GM21528 (cell line): ENCODE results near the gene CIRBP.

Source experiments
- ATAC-seq: cut with Tn5 transposase; IDR thresholded peaks from one replicate; pipeline ENCODE4 v1.9.1; 2021; ENCODE audit warnings: mild to moderate bottlenecking, moderate library complexity; ENCODE audit not compliant: unreplicated experiment, low FRiP score

CIRBP gene

DNA sequence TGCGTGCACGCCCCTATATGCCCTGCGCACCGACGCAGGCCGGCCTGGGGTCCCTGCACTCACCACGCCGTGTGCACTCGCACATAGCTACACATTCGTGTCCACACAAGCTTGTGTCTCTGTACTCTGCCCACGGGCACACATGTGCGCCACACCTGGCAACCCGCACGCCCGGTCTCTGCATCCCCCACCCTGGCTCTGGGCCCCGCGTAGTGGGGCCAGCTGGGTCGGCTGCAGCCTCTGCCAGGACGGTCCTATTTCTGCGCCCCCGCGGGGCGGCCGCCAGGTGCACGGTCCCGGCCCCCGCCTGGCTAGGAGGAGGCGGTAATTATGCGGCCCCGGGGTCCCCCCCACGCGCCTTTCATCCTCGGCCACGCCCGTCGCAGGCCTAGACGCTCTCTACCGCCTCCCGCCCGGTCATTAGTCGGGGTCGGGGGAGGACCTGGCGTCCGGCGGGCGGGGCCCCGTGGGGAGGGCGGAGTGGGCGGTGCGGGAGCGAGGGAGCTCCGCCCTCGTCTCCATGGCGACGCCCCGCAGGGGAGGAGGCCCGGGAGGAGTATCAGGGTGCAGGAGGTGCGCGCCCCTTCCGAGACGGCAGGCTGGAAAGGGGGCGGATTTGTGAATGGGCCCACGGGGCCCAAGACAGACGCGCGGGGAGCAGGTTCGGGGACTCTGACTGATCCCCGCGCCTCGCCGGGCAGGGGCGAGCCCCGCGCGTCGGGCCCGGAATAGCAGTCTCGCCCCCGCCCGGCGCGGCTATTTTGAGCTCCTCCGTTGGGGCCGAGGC is 2.8 kb upstream of the CIRBP start:
- ATAC-seq: peak; percentile 34

DNA sequence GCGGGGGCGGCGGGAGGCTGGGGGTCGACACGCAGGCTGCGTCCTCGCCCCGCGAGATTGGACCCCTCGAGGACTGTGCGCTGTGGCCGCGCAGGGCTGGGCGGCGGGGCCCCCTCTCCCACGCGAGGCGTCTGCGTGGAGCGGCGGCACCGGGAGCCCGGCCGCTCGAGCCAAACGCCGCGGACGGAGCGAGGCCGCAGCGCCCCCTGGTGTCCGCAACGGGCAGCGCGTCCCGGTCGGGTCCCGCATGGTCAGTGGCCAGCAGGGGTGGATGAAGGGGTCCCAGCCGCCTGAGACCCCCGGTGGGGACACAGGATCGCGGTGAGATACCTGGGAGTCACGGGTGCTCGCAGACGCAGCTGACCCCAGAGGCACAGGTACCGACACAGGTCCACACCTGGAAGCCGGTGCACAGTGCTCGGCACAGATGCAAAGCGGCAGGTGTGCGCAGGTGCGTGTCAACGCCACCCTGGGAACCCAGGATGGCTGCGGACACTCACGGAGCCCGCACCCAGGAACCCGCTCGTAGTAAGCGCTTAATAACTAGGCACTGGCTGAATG is 2.1 kb upstream of the CIRBP start:
- peak; percentile 11 for ATAC-seq

- no peak for ATAC-seq
Observed at GRCh38 chr19:1267477-1268225, 1.5 kb upstream of the CIRBP start.

DNA sequence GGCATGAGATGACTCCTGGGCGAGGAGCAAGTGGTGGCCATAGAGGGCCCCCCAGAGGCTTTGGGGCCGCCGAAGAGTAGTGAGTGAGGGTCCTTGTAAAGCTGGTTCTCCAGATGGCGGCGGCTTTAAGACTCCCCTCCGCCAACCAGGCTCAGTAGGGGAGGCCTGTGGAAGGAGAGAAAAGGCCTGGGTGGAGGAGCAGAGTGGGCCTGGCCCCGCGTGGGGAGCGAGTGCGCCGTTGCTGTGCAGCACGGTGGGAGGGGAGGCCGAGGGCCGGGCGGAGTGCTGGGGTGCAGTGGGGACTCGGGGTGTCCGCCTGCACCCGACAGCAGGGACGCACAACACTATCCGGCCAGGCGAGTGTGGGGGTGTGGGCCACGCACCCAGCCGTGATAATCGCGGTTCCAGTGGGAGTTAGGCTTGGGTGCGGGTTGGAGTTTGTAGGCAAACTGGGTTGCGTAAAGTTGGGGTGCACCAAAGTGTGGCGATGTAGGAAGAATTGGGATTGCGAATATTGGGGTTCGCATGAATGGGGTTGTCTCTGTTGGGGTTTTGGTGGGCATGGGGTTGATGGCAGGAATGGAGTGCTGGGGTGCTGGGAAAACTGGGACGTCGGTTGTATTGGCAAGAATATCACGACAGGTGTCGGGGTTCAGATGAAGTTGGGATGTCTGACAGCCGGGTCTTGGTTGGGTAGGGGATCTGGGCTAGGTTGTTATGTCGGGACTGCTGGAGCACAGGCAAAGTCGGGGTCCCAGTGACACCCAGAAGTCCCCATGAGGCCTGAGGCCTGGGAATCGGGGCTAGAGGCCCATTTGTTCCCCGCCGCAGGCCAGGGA is 687 bp upstream of the CIRBP start:
- ATAC-seq: no peak

- peak; percentile 18 for ATAC-seq
Observed at GRCh38 chr19:1269478-1270212, 513 bp downstream of the CIRBP start.

- no peak for ATAC-seq
Observed at GRCh38 chr19:1270213-1270853, 1.2 kb downstream of the CIRBP start.

DNA sequence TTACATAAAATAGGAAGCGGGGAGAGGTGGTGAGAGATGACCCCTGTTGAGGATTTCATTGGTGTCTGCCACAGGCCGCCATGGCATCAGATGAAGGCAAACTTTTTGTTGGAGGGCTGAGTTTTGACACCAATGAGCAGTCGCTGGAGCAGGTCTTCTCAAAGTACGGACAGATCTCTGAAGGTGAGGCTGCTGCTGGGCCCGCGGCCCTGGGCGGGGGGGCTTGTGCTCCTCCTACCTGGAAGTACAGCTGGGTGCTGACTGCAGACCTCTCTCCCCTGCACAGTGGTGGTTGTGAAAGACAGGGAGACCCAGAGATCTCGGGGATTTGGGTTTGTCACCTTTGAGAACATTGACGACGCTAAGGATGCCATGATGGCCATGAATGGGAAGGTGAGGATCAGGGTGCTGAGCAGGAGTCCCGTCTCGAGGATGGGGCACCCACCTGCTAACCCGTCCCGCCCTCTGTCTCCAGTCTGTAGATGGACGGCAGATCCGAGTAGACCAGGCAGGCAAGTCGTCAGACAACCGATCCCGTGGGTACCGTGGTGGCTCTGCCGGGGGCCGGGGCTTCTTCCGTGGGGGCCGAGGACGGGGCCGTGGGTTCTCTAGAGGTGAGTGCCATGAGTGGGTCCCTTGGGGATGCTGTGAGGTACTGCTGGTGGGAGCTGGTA is 1.9 kb downstream of the CIRBP start:
- ATAC-seq: no peak

GRCh38 chr19:1271528-1272422 is 2.6 kb downstream of the CIRBP start:
- ATAC-seq: no peak

- no peak for ATAC-seq
Observed at GRCh38 chr19:1272423-1273262, 3.5 kb downstream of the CIRBP start.

GRCh38 chr19:1273263-1274041 is 4.3 kb downstream of the CIRBP start:
- no peak for ATAC-seq

- ATAC-seq: no peak
Observed at GRCh38 chr19:1274081-1274851, 5.1 kb downstream of the CIRBP start.

DNA sequence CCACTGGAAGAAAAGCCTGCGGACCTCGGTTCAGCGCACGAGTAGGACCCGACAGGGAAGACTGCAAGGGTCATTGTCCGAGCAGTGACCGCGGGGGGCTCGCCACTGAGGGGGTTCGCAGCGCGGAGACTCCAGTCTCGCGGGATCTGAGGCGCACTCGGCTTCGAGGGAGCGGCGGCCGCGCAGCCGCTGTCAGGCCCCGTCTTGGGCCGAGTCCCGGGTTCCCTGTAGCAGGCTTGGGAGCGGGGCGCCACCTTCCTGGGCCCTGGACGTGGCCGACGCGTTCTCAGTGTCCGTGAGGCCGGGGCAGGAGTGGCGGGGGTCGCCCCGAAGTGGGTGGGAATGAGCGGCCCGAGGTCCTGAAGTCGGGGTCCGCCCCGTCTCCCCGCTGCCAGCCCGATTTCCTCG is 5.7 kb downstream of the CIRBP start:
- ATAC-seq: peak; percentile 2

GRCh38 chr19:1275260-1275975 is 6.3 kb downstream of the CIRBP start, which contains the start of gene FAM174C:
Gene FAM174C (plus strand): TSS chr19:1275530. CDS start chr19:1275550, 20 bp downstream.
- peak; percentile 66 for ATAC-seq

- no peak for ATAC-seq
Observed at GRCh38 chr19:1275976-1276627, 7.0 kb downstream of the CIRBP start.
